ENCODE results near the gene NARS2. TPM values are rescaled to one million over a fixed set of nuclear protein-coding genes. Genes with fewer than 3 reads are reported as not detected.

NARS2 gene
- total and polyA plus RNA-seq, 9 donors = 13.2 to 24.5 (median 17.1) TPM

DNA sequence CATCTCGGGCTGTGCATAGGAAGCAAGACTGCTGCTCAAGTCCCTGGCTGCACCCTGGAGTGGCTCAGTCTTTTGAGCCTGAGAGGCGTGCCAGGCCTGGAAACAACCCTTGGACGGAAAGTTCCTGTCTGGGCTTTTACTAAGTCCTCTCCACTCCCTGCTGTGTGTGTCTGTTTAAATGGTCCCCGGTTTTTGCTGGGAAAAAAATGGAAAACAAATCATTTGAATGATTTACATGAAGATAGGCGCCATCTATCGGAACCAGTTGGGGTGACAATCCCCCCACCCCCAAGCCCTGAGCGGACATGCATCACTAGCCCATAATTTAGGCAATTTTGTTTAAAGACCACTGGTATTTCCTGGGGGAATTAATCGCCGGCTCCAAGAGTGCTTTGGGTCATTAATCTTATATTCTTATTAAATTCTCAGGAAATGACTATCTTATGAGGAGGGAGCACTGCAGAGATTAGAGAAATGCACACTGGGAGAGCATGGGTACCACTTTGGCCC lies 154.4 kb downstream of the NARS2 start:
- intact Hi-C loops (cut with DNase I) = loop anchor here in 2 of 4 donors (10.0 kb wide), 2 partner anchors 144 to 276 kb away; no protein-coding TSS in a partner anchor
- H3K4me3 ChIP-seq = no peak overlapping the region

DNA sequence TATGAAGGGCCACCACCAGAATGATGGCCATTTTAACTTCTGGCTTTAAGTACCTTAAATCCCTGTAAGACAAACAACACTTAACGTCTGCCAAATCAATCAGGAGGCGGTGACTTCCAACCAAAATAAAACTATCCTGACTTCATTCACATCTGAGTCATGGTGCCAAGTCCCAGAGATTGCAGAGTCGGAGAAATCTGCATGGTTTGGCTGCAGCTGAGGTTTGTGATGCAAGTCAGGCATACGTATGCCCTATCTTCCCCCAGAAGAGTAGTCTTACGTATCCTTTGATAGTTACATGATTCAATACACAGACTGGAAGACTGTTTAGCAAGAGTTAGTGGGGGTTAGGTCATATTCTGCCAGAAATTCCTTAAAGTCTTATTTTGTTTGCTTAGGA lies 155.3 kb downstream of the NARS2 start:
- Histone ChIP-seq H3K4me1 (ENCODE audit: insufficient read depth) (peaks cover 12% of the 10 kb centered on the region), H3K27ac (peak overlapping the region; percentile 3 to 96), H3K27me3 (no peaks in the 10 kb centered on the region), H3K36me3 (no peaks in the 10 kb centered on the region), H3K9me3 (no peaks in the 10 kb centered on the region), H3K4me3 (no peak overlapping the region)
- intact Hi-C loops (cut with DNase I) = loop anchor here (5.0 to 10.0 kb wide), 9 partner anchors 75 to 272 kb away; partner anchors contain the start of gene NARS2 (in 1 of the 4)
- 2 to 7% (median 4%) methylated on average over 5 of the region's 5 CpGs for WGBS, 3 donors
- TF ChIP-seq, protein P1, sequence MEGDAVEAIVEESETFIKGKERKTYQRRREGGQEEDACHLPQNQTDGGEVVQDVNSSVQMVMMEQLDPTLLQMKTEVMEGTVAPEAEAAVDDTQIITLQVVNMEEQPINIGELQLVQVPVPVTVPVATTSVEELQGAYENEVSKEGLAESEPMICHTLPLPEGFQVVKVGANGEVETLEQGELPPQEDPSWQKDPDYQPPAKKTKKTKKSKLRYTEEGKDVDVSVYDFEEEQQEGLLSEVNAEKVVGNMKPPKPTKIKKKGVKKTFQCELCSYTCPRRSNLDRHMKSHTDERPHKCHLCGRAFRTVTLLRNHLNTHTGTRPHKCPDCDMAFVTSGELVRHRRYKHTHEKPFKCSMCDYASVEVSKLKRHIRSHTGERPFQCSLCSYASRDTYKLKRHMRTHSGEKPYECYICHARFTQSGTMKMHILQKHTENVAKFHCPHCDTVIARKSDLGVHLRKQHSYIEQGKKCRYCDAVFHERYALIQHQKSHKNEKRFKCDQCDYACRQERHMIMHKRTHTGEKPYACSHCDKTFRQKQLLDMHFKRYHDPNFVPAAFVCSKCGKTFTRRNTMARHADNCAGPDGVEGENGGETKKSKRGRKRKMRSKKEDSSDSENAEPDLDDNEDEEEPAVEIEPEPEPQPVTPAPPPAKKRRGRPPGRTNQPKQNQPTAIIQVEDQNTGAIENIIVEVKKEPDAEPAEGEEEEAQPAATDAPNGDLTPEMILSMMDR (IDR thresholded peaks at IDR 0.05) = no peak
- TF ChIP-seq EP300 (IDR thresholded peaks at IDR 0.05) = peak; percentile 61
- peak; percentile 35 for TF ChIP-seq POLR2A (IDR thresholded peaks at IDR 0.05)
- DNase-seq = peak; percentile 51 to 81 (median 59)

More for the DNA sequence above, 154.4 kb downstream of the NARS2 start:
- no peaks in the 10 kb centered on the region for H3K9me3 ChIP-seq
- WGBS, 3 donors = 1 to 2% (median 1%) methylated on average over 9 of the region's 9 CpGs
- no peaks in the 10 kb centered on the region for H3K36me3 ChIP-seq
- peaks cover 12% of the 10 kb centered on the region for H3K4me1 ChIP-seq (ENCODE audit: insufficient read depth)
- DNase-seq = peak; percentile 68 to 86 (median 80)
- no peak for TF ChIP-seq EP300 (IDR thresholded peaks at IDR 0.05)
- TF ChIP-seq, protein P1 (IDR thresholded peaks at IDR 0.05) = peak; percentile 29 to 65 (median 44)
- no peaks in the 10 kb centered on the region for H3K27me3 ChIP-seq
- peak overlapping the region in 1 of 2 donors; percentile 14 for H3K27ac ChIP-seq

DNA sequence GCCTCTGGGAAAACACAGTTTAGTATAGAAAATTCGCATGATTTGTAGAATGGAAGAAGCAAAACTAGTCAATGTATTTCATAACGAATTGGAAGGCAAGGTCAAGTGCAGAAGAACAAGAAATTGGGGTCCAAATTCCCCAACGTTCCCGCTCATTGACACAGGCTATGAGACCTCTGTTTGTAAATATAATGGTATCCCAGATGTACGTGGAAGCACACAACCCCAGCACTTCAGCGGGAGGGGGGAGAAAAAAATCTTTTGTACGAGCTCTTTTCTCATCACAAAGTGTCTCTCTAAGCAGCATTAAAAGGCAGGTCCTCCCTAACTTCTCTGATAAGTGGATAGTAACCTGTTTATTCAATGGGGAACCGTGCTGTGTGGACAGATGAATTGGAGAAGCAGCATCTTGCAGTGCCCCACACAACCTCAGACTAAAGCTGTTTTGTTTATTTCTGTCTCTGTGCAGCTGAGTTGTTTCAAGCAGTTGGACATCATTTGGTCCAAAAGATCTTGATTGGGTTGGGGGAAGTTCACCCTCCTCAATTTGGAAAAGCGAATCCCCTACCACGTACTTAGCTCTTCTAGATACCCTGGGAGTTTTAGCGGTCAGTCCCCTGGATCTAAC lies 156.0 kb downstream of the NARS2 start:
- Histone ChIP-seq H3K27ac (peak overlapping the region; percentile 94 to 96), H3K9me3 (no peaks in the 10 kb centered on the region), H3K4me3 (peak overlapping the region; percentile 92), H3K36me3 (no peaks in the 10 kb centered on the region), H3K4me1 (ENCODE audit: insufficient read depth) (peaks cover 12% of the 10 kb centered on the region), H3K27me3 (no peaks in the 10 kb centered on the region)
- WGBS, 3 donors = 4 to 11% (median 8%) methylated on average over 11 of the region's 11 CpGs
- DNase-seq = no peak
- TF ChIP-seq, protein P1 (IDR thresholded peaks at IDR 0.05) = no peak
- TF ChIP-seq POLR2A (IDR thresholded peaks at IDR 0.05) (no peak), EP300 (IDR thresholded peaks at IDR 0.05) (no peak)
- intact Hi-C loops (cut with DNase I) = loop anchor here (5.0 to 10.0 kb wide), 9 partner anchors 74 to 271 kb away; partner anchors contain the start of gene NARS2 (in 1 of the 4)

DNA sequence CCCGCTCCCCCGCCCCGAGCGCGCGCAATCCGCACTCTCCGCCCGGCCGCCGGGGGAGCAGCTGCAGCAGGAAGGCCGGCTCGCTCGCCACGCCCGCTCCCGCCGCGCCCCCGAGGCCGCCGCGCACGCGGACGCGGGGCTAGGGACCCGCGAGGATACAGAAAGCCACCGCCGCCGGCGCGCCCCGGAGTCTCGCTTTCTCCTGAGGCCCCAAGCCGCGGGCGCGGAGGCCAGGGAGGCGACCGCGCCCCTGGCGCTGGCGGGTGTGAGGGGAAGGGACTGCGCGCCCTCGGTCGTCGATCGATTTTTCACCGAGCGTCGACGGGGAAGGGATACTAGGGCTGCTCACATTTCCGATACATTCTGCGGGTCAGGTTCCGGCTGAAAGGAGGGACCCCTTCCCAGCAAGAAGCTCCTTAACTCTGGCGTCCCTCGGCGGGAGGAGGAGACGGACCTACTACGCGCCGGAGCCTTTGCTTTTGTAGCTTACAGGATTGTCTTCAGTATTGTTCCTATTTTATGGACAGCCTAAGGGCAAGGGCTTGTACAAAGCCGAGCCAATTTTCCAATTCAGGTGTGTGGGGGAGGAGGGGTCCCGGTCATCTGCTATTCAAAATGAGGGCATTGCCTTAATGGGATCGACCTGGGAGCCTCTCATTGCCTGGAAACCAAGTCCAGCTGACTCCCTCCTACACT lies 156.6 kb downstream of the NARS2 start:
- intact Hi-C loops (cut with DNase I) = loop anchor here (5.0 to 10.0 kb wide), 9 partner anchors 73 to 271 kb away; partner anchors contain the start of gene NARS2 (in 1 of the 4)
- 0% methylated on average over 28 to 68 of the region's 68 CpGs for WGBS, 3 donors

More for the DNA sequence above, 156.6 kb downstream of the NARS2 start:
- peak; percentile 78 to 90 (median 86) for DNase-seq
- H3K27ac ChIP-seq = peak overlapping the region; percentile 94 to 96
- TF ChIP-seq EP300 (IDR thresholded peaks at IDR 0.05) (no peak), POLR2A (IDR thresholded peaks at IDR 0.05) (peak; percentile 76)
- TF ChIP-seq, protein P1 (IDR thresholded peaks at IDR 0.05) = peak in 2 of 3 donors; percentile 54 to 68
- peaks cover 12% of the 10 kb centered on the region for H3K4me1 ChIP-seq (ENCODE audit: insufficient read depth)
- no peaks in the 10 kb centered on the region for H3K9me3 ChIP-seq
- H3K4me3 ChIP-seq = peak overlapping the region; percentile 92
- no peaks in the 10 kb centered on the region for H3K27me3 ChIP-seq
- H3K36me3 ChIP-seq = no peaks in the 10 kb centered on the region

All from ovary (tissue), 9 donors.